Hepatocyte (in vitro differentiated cells): ENCODE measurements around the gene CCR5. TPM values are rescaled to one million over a fixed set of nuclear protein-coding genes. Genes with fewer than 3 reads are reported as not detected.

Source experiments
- DNase-seq: peaks from one replicate; pipeline ENCODE4 v3.0.0-alpha.2; 2016; ENCODE audit warnings: low spot score
- H2AFZ ChIP-seq: fragments of 200-600 bp; sonication (generic); 2 replicates; pipeline ENCODE4 v1.6.0; 2016; ENCODE audit warnings: antibody characterized with exemption, mild to moderate bottlenecking
- H3K27ac ChIP-seq: fragments of 200-600 bp; sonication (generic); 2 replicates; pipeline ENCODE4 v1.5.1; 2016; ENCODE audit warnings: mild to moderate bottlenecking
- H3K27me3 ChIP-seq: fragments of 200-600 bp; sonication (generic); 2 replicates; pipeline ENCODE4 v1.6.1; 2016
- H3K36me3 ChIP-seq: fragments of 200-600 bp; sonication (generic); replicated peaks from 2 replicates; pipeline ENCODE4 v1.5.1; 2016; ENCODE audit warnings: low read depth; ENCODE audit not compliant: insufficient read depth
- H3K4me1 ChIP-seq: fragments of 200-600 bp; sonication (generic); 2 replicates; pipeline ENCODE4 v1.5.1; 2016; ENCODE audit warnings: mild to moderate bottlenecking, moderate library complexity; ENCODE audit not compliant: insufficient read depth
- H3K4me2 ChIP-seq: fragments of 200-600 bp; sonication (generic); 2 replicates; pipeline ENCODE4 v1.6.0; 2016
- H3K4me3 ChIP-seq: fragments of 200-600 bp; sonication (generic); 2 replicates; pipeline ENCODE4 v1.5.1; 2016; ENCODE audit warnings: mild to moderate bottlenecking
- H3K79me2 ChIP-seq: fragments of 200-600 bp; sonication (generic); 2 replicates; pipeline ENCODE4 v1.6.0; 2017; ENCODE audit warnings: mild to moderate bottlenecking
- H3K9me2 ChIP-seq: fragments of 200-600 bp; sonication (generic); replicated peaks from 2 replicates; pipeline ENCODE4 v1.6.0; 2017; ENCODE audit warnings: mild to moderate bottlenecking; ENCODE audit not compliant: insufficient read depth
- H3K9me3 ChIP-seq: fragments of 200-600 bp; sonication (generic); 2 replicates; pipeline ENCODE4 v1.5.1; 2016; ENCODE audit warnings: low read depth, mild to moderate bottlenecking
- H4K20me1 ChIP-seq: fragments of 200-600 bp; sonication (generic); 2 replicates; pipeline ENCODE4 v1.6.0; 2016; ENCODE audit warnings: mild to moderate bottlenecking; ENCODE audit not compliant: insufficient read depth, poor library complexity, severe bottlenecking
- CTCF ChIP-seq: fragments of 200-600 bp; sonication (generic); IDR thresholded peaks from 2 replicates; pipeline ENCODE4 v1.5.1; 2016; ENCODE audit warnings: antibody characterized with exemption, mild to moderate bottlenecking; ENCODE audit not compliant: poor library complexity
- EZH2 ChIP-seq: fragments of 200-600 bp; sonication (generic); IDR thresholded peaks from 2 replicates; pipeline ENCODE4 v1.6.1; 2016; ENCODE audit warnings: antibody characterized with exemption, mild to moderate bottlenecking, borderline replicate concordance
- EZH2phosphoT487 ChIP-seq: fragments of 200-600 bp; sonication (generic); IDR thresholded peaks from one replicate; pipeline ENCODE4 v1.6.1; 2018; ENCODE audit warnings: antibody characterized with exemption, mild to moderate bottlenecking, low read depth, moderate library complexity; ENCODE audit not compliant: unreplicated experiment, severe bottlenecking
- WGBS: methylation state at CpG from one replicate; pipeline ENCODE4 v1.1.6; 2016; ENCODE audit warnings: low lambda C conversion rate; ENCODE audit errors: missing lambda C conversion rate; 5-methylcytosine and 5-hydroxymethylcytosine counted together
- polyA plus RNA-seq: library from polyadenylated mRNA; unstranded; fragments of >200 nt; fragmentation: Nextera tagmentation; extraction: Ambion mirVana; gene quantifications from 2 replicates; pipeline ENCODE4 v1.2.1, GENCODE V29; 2016
- total RNA-seq: library from RNA; depleted of rRNA; stranded (reverse); fragments of >200 nt; gene quantifications from 2 replicates; pipeline ENCODE4 v1.2.3, GENCODE V29; 2014

Gene CCR5
- total and polyA plus RNA-seq, 2 experiments from 2014 or later = 0.07 TPM; not detected in 1

GRCh38 chr3:46393554-46394434, 23.0 kb downstream of the CCR5 start:
- H3K36me3 ChIP-seq = no peaks in the 10 kb centered on the region
- H2AFZ ChIP-seq = no peak overlapping the region
- no peaks in the 10 kb centered on the region for H3K79me2 ChIP-seq
- H3K4me1 ChIP-seq = no peaks in the 10 kb centered on the region
- H3K4me2 ChIP-seq = no peak overlapping the region
- no peaks in the 10 kb centered on the region for H3K9me2 ChIP-seq
- WGBS = 74% methylated on average over 8 of the region's 8 CpGs
- H3K9me3 ChIP-seq = no peaks in the 10 kb centered on the region
- H3K27ac ChIP-seq = no peak overlapping the region
- H4K20me1 ChIP-seq = no peaks in the 10 kb centered on the region
- no peak overlapping the region for H3K4me3 ChIP-seq
- no peak for DNase-seq
- TF ChIP-seq EZH2phosphoT487 = no peak
- TF ChIP-seq EZH2 = no peak
- no peak for TF ChIP-seq CTCF
- H3K27me3 ChIP-seq = peaks cover 18% of the 10 kb centered on the region

- H3K9me2 ChIP-seq = no peaks in the 10 kb centered on the region
- H3K4me2 ChIP-seq = no peak overlapping the region
- TF ChIP-seq EZH2 (no peak), CTCF (no peak), EZH2phosphoT487 (no peak)
- no peak overlapping the region for H3K4me3 ChIP-seq
- peaks cover 16% of the 10 kb centered on the region for H3K27me3 ChIP-seq
- no peak overlapping the region for H3K27ac ChIP-seq
- DNase-seq = peak; percentile 27
- no peaks in the 10 kb centered on the region for H3K4me1 ChIP-seq
- no peak overlapping the region for H2AFZ ChIP-seq
- no peaks in the 10 kb centered on the region for H4K20me1 ChIP-seq
- 82% methylated on average over 6 of the region's 6 CpGs for WGBS
- no peaks in the 10 kb centered on the region for H3K79me2 ChIP-seq
- H3K9me3 ChIP-seq = no peaks in the 10 kb centered on the region
- H3K36me3 ChIP-seq = no peaks in the 10 kb centered on the region
These were observed 24.5 kb downstream of the CCR5 start for GRCh38 chr3:46395210-46395661.

- H2AFZ ChIP-seq = no peak overlapping the region
- H3K9me2 ChIP-seq = no peaks in the 10 kb centered on the region
- no peaks in the 10 kb centered on the region for H3K79me2 ChIP-seq
- no peak overlapping the region for H3K4me2 ChIP-seq
- no peaks in the 10 kb centered on the region for H4K20me1 ChIP-seq
- no peak for TF ChIP-seq EZH2phosphoT487
- DNase-seq = no peak
- H3K27me3 ChIP-seq = peaks cover 16% of the 10 kb centered on the region
- no peaks in the 10 kb centered on the region for H3K9me3 ChIP-seq
- WGBS = 82% methylated on average over 6 of the region's 6 CpGs
- H3K4me1 ChIP-seq = no peaks in the 10 kb centered on the region
- no peak overlapping the region for H3K27ac ChIP-seq
- no peaks in the 10 kb centered on the region for H3K36me3 ChIP-seq
- H3K4me3 ChIP-seq = no peak overlapping the region
These were observed 25.2 kb downstream of the CCR5 start for GRCh38 chr3:46395766-46396530.

- no peaks in the 10 kb centered on the region for H3K79me2 ChIP-seq
- H4K20me1 ChIP-seq = no peaks in the 10 kb centered on the region
- H3K4me3 ChIP-seq = no peak overlapping the region
- WGBS = 91% methylated on average over 7 of the region's 7 CpGs
- no peak for DNase-seq
- peaks cover 16% of the 10 kb centered on the region for H3K27me3 ChIP-seq
- no peaks in the 10 kb centered on the region for H3K4me1 ChIP-seq
- no peak overlapping the region for H3K4me2 ChIP-seq
- TF ChIP-seq CTCF (no peak), EZH2 (no peak), EZH2phosphoT487 (no peak)
- H3K9me3 ChIP-seq = no peaks in the 10 kb centered on the region
- no peak overlapping the region for H3K27ac ChIP-seq
- H2AFZ ChIP-seq = no peak overlapping the region
- H3K9me2 ChIP-seq = no peaks in the 10 kb centered on the region
- H3K36me3 ChIP-seq = no peaks in the 10 kb centered on the region
These were observed 26.4 kb downstream of the CCR5 start for GRCh38 chr3:46397111-46397510.
